H9 (cell line): ENCODE data around the gene OR5H2. TPM values are rescaled to one million over a fixed set of nuclear protein-coding genes. Genes with fewer than 3 reads are reported as not detected.
A peak's percentile ranks its signal among the peaks of the same experiment; 100 is the strongest.

Experiments
- DNase-seq: peaks from one replicate; pipeline ENCODE4 v3.0.0-alpha.2; 2017
- H2AFZ ChIP-seq: one replicate; pipeline ENCODE4 v1.6.1; 2013; ENCODE audit warnings: mild to moderate bottlenecking, low read length, control low read depth, moderate library complexity
- H2AK5ac ChIP-seq: 2 replicates; pipeline ENCODE4 v1.6.1; 2013; ENCODE audit warnings: low read length, control low read depth, mixed read lengths; ENCODE audit not compliant: insufficient read length
- H2BK120ac ChIP-seq: one replicate; pipeline ENCODE4 v1.6.1; 2013; ENCODE audit warnings: low read depth, mild to moderate bottlenecking, low read length, control low read depth, inconsistent platforms; ENCODE audit not compliant: poor library complexity, severe bottlenecking
- H2BK12ac ChIP-seq: 2 replicates; pipeline ENCODE4 v1.6.1; 2013; ENCODE audit warnings: low read length, control low read depth, mixed read lengths, low read depth; ENCODE audit not compliant: insufficient read length
- H2BK15ac ChIP-seq: 2 replicates; pipeline ENCODE4 v1.6.1; 2013; ENCODE audit warnings: low read depth, low read length, control low read depth
- H2BK20ac ChIP-seq: one replicate; pipeline ENCODE4 v1.6.1; 2013; ENCODE audit warnings: low read depth, mild to moderate bottlenecking, low read length, control low read depth, inconsistent platforms; ENCODE audit not compliant: poor library complexity, severe bottlenecking
- H2BK5ac ChIP-seq: 2 replicates; pipeline ENCODE4 v1.6.1; 2013; ENCODE audit warnings: low read length, control low read depth, mixed read lengths; ENCODE audit not compliant: insufficient read length
- H3K14ac ChIP-seq: 2 replicates; pipeline ENCODE4 v1.6.1; 2013; ENCODE audit warnings: low read length, control low read depth; ENCODE audit not compliant: insufficient read depth
- H3K18ac ChIP-seq: 2 replicates; pipeline ENCODE4 v1.6.1; 2013; ENCODE audit warnings: low read depth, mild to moderate bottlenecking, mixed read lengths, low read length, control low read depth; ENCODE audit not compliant: insufficient read length
- H3K23ac ChIP-seq: 2 replicates; pipeline ENCODE4 v1.6.1; 2013; ENCODE audit warnings: low read length, control low read depth, mixed read lengths, low read depth; ENCODE audit not compliant: insufficient read length
- H3K23me2 ChIP-seq: 2 replicates; pipeline ENCODE4 v1.6.1; 2013; ENCODE audit warnings: low read depth, mild to moderate bottlenecking, mixed read lengths, low read length, control low read depth; ENCODE audit not compliant: insufficient read length, poor library complexity, severe bottlenecking
- H3K27ac ChIP-seq: 2 replicates; pipeline ENCODE4 v1.5.1; 2013; ENCODE audit warnings: low read length, control low read depth, mixed read lengths, low read depth; ENCODE audit not compliant: insufficient read length
- H3K27me3 ChIP-seq: 2 replicates; pipeline ENCODE4 v1.6.1; 2013; ENCODE audit warnings: low read length, control low read depth, inconsistent platforms; ENCODE audit not compliant: insufficient read depth
- H3K4ac ChIP-seq: 2 replicates; pipeline ENCODE4 v1.6.1; 2013; ENCODE audit warnings: low read depth, mild to moderate bottlenecking, control low read depth, inconsistent platforms, low read length, moderate library complexity
- H3K4me1 ChIP-seq: 2 replicates; pipeline ENCODE4 v1.6.1; 2013; ENCODE audit warnings: low read length, control low read depth, inconsistent platforms; ENCODE audit not compliant: insufficient read depth
- H3K4me2 ChIP-seq: 2 replicates; pipeline ENCODE4 v1.6.1; 2013; ENCODE audit warnings: low read length, control low read depth, mixed read lengths; ENCODE audit not compliant: insufficient read length, insufficient read depth
- H3K56ac ChIP-seq: 2 replicates; pipeline ENCODE4 v1.6.1; 2013; ENCODE audit warnings: low read depth, mild to moderate bottlenecking, mixed read lengths, low read length, control low read depth; ENCODE audit not compliant: insufficient read length
- H3K79me1 ChIP-seq: 2 replicates; pipeline ENCODE4 v1.6.1; 2013; ENCODE audit warnings: low read depth, mild to moderate bottlenecking, moderate library complexity, low read length, control low read depth, inconsistent platforms; ENCODE audit not compliant: insufficient read depth, poor library complexity, severe bottlenecking
- H3K79me2 ChIP-seq: 2 replicates; pipeline ENCODE4 v1.6.1; 2013; ENCODE audit warnings: low read length, control low read depth, inconsistent platforms; ENCODE audit not compliant: insufficient read depth
- H3K9ac ChIP-seq: 2 replicates; pipeline ENCODE4 v1.6.1; 2013; ENCODE audit warnings: low read length, control low read depth, mixed read lengths; ENCODE audit not compliant: insufficient read length; ENCODE audit errors: extremely low read depth
- H3K9me3 ChIP-seq: one replicate; pipeline ENCODE4 v1.6.1; 2013; ENCODE audit warnings: low read depth, low read length, inconsistent platforms; ENCODE audit not compliant: control insufficient read depth
- H3T11ph ChIP-seq: one replicate; pipeline ENCODE4 v1.6.1; 2013; ENCODE audit warnings: mild to moderate bottlenecking, low read length, control low read depth, inconsistent platforms
- H4K20me1 ChIP-seq: one replicate; pipeline ENCODE4 v1.6.1; 2013; ENCODE audit not compliant: control insufficient read depth, insufficient read length, insufficient read depth
- H4K5ac ChIP-seq: 2 replicates; pipeline ENCODE4 v1.6.1; 2013; ENCODE audit warnings: low read depth, mild to moderate bottlenecking, mixed read lengths, low read length, control low read depth; ENCODE audit not compliant: insufficient read length
- H4K8ac ChIP-seq: replicated peaks from 2 replicates; pipeline ENCODE4 v1.6.1; 2013; ENCODE audit warnings: low read length, control low read depth, mixed read lengths, low read depth; ENCODE audit not compliant: insufficient read length
- H4K91ac ChIP-seq: 2 replicates; pipeline ENCODE4 v1.6.1; 2013; ENCODE audit warnings: low read depth, mild to moderate bottlenecking, moderate library complexity, mixed read lengths, low read length, control low read depth; ENCODE audit not compliant: insufficient read length
- H3K27ac Mint-ChIP-seq, 3 experiments: 2 replicates in 2 of 3; 3 replicates in 1 of 3; pipeline ENCODE4 v1.8.0; 2020 to 2021; ENCODE audit warnings: mixed read lengths in 3 of 3, mild to moderate bottlenecking in 1 of 3, moderate library complexity in 1 of 3
- H3K27me3 Mint-ChIP-seq: 2 replicates; pipeline ENCODE4 v1.8.0; 2021; ENCODE audit warnings: low read depth, mild to moderate bottlenecking, moderate library complexity, mixed read lengths
- H3K36me3 Mint-ChIP-seq, 3 experiments: 2 replicates in 2 of 3; 3 replicates in 1 of 3; pipeline ENCODE4 v1.8.0; 2020 to 2021; ENCODE audit warnings: low read depth in 3 of 3, mixed read lengths in 3 of 3; ENCODE audit not compliant: insufficient read depth in 1 of 3
- H3K4me1 Mint-ChIP-seq, 2 experiments: 2 replicates each; pipeline ENCODE4 v1.8.0; 2020; ENCODE audit warnings: mixed read lengths in 2 of 2
- H3K4me3 Mint-ChIP-seq, 2 experiments: 2 replicates in 1 of 2; 3 replicates in 1 of 2; pipeline ENCODE4 v1.8.0; 2020 to 2021; ENCODE audit warnings: mild to moderate bottlenecking in 2 of 2, mixed read lengths in 2 of 2, moderate library complexity in 1 of 2
- H3K9me3 Mint-ChIP-seq, 2 experiments: 2 replicates in 1 of 2; 3 replicates in 1 of 2; pipeline ENCODE4 v1.8.0; 2020; ENCODE audit warnings: mild to moderate bottlenecking in 2 of 2, mixed read lengths in 2 of 2, moderate library complexity in 1 of 2
- WGBS: extraction: QIAGEN DNeasy Blood & Tissue Kit; methylation state at CpG from one replicate; pipeline ENCODE4 v1.1.7; 2013; ENCODE audit warnings: missing lambda C conversion rate, low lambda C conversion rate, mixed read lengths; ENCODE audit not compliant: insufficient read length; ENCODE audit errors: extremely low coverage; 5-methylcytosine and 5-hydroxymethylcytosine counted together
- total RNA-seq: library from RNA; stranded (reverse); gene quantifications from 2 replicates; pipeline ENCODE4 v1.2.1, GENCODE V29; 2021
- TF ChIP-seq, protein P1 (sequence below): fragments of 200-600 bp; sonication (generic); conservative IDR thresholded peaks from 3 replicates; pipeline ENCODE4 v1.8.0; 2021; ENCODE audit warnings: antibody characterized with exemption, mild to moderate bottlenecking

OR5H2 gene
- total RNA-seq, 1 experiment from 2014 or later, result not detected

DNA sequence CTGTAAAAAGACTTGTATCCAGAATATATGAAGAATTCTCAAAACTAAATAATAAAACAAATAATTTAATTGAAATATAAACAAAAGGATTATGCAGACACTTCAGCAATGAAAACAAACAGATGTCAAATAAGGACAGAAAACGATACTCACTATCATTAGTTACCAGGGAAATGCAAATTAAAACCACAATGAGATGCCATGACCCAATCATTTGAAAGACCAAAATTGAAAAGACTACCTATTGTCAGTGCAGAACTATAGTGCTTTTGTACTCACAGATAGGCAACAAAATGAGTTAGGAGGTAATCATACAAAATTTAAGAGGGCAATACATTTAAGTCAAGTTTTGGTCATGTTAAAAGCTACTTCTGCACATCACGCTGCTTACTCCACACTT is 39.8 kb downstream of the OR5H2 start:
- no peak overlapping the region for H3K27ac ChIP-seq
- no peaks in the 10 kb centered on the region for H4K20me1 ChIP-seq
- H2BK12ac ChIP-seq, result no peak overlapping the region
- H3K79me2 ChIP-seq, result peaks cover 27% of the 10 kb centered on the region; the same call in 1 of the 2 replicates
- no peak overlapping the region for H3T11ph ChIP-seq
- H2BK20ac ChIP-seq, result no peak overlapping the region
- no peaks in the 10 kb centered on the region for H3K27me3 Mint-ChIP-seq
- H3K27me3 ChIP-seq, result no peaks in the 10 kb centered on the region
- no peak overlapping the region for H4K91ac ChIP-seq
- no peak overlapping the region for H3K56ac ChIP-seq
- no peak overlapping the region for H2BK15ac ChIP-seq
- no peaks in the 10 kb centered on the region for H3K9me3 ChIP-seq
- no peak overlapping the region for H4K8ac ChIP-seq
- peaks cover 0 to 29% (median 0%) of the 10 kb centered on the region in 3 experiments; a peak in 4 of 7 replicates for H3K36me3 Mint-ChIP-seq
- no peak overlapping the region for H2BK5ac ChIP-seq
- DNase-seq, result no peak
- no CpG with 5 or more reads among the region's 2 CpGs for WGBS
- H3K9me3 Mint-ChIP-seq, result no peaks in the 10 kb centered on the region; a peak in 1 of 5 replicates
- no peak overlapping the region for H3K27ac Mint-ChIP-seq
- peaks cover 4% of the 10 kb centered on the region for H3K23me2 ChIP-seq
- H3K18ac ChIP-seq, result no peak overlapping the region
- TF ChIP-seq, protein P1, sequence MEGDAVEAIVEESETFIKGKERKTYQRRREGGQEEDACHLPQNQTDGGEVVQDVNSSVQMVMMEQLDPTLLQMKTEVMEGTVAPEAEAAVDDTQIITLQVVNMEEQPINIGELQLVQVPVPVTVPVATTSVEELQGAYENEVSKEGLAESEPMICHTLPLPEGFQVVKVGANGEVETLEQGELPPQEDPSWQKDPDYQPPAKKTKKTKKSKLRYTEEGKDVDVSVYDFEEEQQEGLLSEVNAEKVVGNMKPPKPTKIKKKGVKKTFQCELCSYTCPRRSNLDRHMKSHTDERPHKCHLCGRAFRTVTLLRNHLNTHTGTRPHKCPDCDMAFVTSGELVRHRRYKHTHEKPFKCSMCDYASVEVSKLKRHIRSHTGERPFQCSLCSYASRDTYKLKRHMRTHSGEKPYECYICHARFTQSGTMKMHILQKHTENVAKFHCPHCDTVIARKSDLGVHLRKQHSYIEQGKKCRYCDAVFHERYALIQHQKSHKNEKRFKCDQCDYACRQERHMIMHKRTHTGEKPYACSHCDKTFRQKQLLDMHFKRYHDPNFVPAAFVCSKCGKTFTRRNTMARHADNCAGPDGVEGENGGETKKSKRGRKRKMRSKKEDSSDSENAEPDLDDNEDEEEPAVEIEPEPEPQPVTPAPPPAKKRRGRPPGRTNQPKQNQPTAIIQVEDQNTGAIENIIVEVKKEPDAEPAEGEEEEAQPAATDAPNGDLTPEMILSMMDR, result no peak
- peaks cover 3% of the 10 kb centered on the region for H3K79me1 ChIP-seq
- H3K4me2 ChIP-seq, result peak overlapping the region; percentile 92
- no peak overlapping the region for H3K9ac ChIP-seq
- H2AK5ac ChIP-seq, result no peak overlapping the region
- no peak overlapping the region for H3K4ac ChIP-seq
- H4K5ac ChIP-seq, result no peak overlapping the region
- H2AFZ ChIP-seq, result no peak overlapping the region
- no peak overlapping the region for H2BK120ac ChIP-seq
- H3K14ac ChIP-seq, result no peak overlapping the region
- H3K4me3 Mint-ChIP-seq, result peak overlapping the region in 1 of 2 experiments; percentile 77; a peak in 2 of 5 replicates
- H3K23ac ChIP-seq, result no peak overlapping the region
- H3K4me1 ChIP-seq, result peaks cover 6% of the 10 kb centered on the region; the same call in 1 of the 2 replicates
- peaks cover 39 to 59% of the 10 kb centered on the region in 2 experiments for H3K4me1 Mint-ChIP-seq
